Uterus (tissue), 2 donors: ENCODE results near the gene CSNK1G2.

Source experiments
- CTCF ChIP-seq, 4 experiments: fragments of 200-600 bp in 2 of 4; fragments of 450-650 bp in 2 of 4; sonication (generic) in 2 of 4; IDR thresholded peaks; one replicate each; pipeline ENCODE4 v1.5.1; 2016 to 2019; ENCODE audit warnings: antibody characterized with exemption in 4 of 4, mild to moderate bottlenecking in 2 of 4, moderate library complexity in 1 of 4
- POLR2A ChIP-seq, 2 donors: fragments of 450-650 bp; IDR thresholded peaks; one replicate each; pipeline ENCODE4 v1.6.1; 2016; ENCODE audit warnings: antibody characterized with exemption in 2 of 2, mild to moderate bottlenecking in 1 of 2, moderate library complexity in 1 of 2

GRCh38 chr19:1942078-1942933 lies 1.3 kb downstream of the CSNK1G2 start:
- TF ChIP-seq POLR2A (IDR thresholded peaks at IDR 0.05) = no peak
- TF ChIP-seq CTCF (IDR thresholded peaks at IDR 0.05) = no peak
